ENCODE results near the gene HS3ST5.

- TF ChIP-seq POLR2A (IDR thresholded peaks at IDR 0.05): no peak
- no peak for TF ChIP-seq CTCF (IDR thresholded peaks at IDR 0.05)
These were observed 68.0 kb downstream of the HS3ST5 start for GRCh38 chr6:114274836-114275235.

Data from thyroid gland (tissue), 4 donors.